NCI-H526 (cell line): Measurements from ENCODE around the gene PPA1.
"Not testable (repeated sequence)": the region's sequence is repeated elsewhere in the genome, so short reads cannot be mapped to it uniquely, and the experiment has no call there.

Experiments used
- DNase-seq, 2 experiments: peaks; one replicate each; lab custom pipeline; 2025; lab: John Stamatoyannopoulos, UW

PPA1 gene

DNA sequence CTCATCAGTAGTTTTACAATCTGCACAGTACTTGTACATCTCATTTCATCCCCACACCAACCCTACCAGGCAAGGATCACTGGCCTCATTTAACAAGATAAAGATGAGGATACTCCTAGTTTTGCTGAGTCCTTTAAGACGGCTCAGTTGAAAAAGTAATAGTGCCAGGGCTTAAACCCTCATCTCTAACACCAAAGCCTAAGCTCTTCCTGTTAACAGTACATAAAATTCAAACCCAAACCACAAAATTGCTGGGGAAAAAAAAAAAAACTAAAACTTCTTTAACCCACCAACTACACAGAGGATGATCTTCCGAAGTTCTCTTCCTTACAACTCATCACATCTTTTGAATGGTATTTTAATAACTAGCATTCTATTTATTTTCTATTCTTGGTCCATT is 64.2 kb downstream of the PPA1 start:
- no peak for DNase-seq

DNA sequence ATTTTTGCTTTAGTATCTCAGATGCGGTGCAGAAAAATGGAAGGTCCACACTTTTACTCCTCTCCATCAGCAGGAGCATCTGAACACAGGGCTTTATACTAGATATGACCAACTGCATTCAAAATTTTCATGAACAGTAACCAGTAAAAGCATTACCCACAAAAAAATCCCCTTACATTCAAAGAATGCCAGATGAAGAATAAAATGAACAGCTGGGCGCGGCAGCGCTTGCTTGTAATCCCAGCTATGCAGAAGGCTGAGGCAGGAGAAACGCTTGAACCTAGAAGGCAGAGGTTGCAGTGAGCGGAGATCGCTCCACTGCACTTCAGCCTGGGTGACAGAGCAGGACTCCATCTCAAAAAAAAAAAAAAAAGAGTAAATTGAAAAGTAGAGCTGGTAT is 66.0 kb downstream of the PPA1 start:
- DNase-seq, result no peak

DNA sequence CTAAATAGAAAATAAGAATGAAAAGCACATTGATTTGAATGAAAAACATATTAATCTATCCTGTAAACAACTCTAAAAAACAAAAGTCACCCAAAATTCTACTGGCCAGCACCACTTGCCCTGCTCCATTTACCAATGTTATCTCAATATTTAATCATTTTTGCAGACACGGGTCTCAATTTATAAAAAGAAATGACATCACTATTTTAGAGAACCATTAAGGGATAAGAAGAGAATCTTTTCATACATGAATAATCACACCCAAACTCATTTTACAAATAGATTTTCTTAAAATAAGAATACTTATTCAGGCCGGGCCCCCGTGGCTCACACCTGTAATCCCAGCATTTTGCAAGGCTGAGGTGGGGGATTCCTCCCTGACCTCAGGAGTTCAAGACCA is 66.8 kb downstream of the PPA1 start:
- no peak for DNase-seq

DNA sequence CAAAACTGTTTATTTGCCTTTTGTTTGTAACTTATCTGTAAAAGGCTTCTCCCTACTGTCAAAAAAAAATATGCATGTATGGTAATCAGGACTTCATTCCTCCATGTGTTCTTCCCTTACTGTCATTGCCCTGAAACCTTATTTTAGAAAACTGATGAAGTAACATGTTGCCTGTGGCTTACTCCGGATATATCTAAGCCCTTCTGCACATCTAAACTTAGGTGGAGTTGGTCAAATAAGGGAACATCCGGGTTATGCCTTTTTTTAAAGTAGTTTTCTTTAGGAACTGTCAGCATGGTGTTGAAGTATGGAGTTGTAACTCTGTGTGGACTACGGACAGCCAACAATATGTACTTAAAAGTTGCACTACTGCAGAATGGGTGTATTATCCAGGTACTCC is 69.1 kb downstream of the PPA1 start:
- no peak for DNase-seq

DNA sequence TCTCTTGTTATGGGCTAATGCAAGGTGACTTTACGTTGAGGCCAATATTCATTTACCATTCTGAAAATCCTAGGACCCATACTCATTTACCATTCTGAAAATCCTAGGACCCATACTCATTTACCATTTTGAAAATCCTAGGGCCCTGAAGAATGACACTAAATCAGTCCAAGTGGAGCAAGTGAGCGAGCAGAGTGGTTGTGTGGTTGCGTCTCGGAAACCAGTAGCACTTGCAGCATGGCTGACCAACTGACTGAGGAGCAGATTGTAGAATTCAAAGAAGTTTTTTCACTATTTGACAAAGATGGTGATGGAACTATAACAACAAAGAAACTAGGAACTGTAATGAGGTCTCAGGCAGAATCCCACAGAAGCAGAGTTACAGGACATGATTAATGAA is 69.8 kb downstream of the PPA1 start:
- DNase-seq, result no peak

DNA sequence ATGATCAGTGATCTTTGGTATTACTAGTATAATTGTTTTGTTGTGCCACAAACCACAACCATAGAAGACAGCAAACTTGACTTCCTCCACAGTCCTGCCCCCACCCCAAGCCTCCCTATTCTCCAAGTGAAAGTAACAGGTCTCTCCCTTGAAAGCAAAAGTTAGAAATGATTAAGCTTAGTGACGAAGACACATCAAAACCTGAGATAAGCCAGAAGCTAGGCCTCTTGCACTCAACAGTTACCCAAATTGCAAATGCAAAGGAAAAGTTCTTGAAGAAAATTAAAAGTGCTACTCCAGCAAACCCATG is 70.4 kb downstream of the PPA1 start:
- no peak for DNase-seq

DNA sequence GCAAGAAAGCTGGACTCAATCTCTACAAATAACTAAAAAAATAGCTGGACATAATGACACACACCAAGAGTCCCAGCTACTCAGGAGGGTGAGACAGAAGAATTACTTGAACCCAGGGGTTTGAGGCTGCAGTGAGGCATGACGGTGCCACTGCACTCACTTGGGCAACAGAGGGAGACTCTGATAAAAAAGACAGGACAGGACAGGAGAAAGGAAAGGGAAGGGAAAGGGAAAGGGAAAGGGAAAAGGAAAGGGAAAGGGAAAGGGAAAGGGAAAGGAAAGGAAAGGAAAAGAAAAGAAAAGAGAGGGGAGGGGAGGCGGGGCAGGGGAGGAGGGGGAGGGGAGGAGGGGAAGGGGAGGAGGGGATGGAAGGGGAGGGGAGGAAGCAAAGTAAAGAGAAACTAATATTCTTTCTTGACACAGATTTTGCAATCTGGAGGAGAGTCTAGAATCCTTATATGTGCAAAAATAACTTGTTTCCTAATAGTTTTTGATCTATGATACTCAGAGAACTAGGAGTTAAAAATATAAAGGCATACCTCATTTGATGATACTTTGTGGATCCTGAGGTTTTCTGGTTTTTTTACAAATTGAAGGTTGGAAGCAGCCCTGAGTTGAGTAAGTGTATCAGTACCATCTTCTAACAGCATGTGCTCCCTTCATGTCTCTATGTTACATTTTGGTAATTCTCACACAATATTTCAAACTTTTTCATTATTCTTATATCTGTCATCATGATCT is 70.9 kb downstream of the PPA1 start:
- DNase-seq, result no peak

DNA sequence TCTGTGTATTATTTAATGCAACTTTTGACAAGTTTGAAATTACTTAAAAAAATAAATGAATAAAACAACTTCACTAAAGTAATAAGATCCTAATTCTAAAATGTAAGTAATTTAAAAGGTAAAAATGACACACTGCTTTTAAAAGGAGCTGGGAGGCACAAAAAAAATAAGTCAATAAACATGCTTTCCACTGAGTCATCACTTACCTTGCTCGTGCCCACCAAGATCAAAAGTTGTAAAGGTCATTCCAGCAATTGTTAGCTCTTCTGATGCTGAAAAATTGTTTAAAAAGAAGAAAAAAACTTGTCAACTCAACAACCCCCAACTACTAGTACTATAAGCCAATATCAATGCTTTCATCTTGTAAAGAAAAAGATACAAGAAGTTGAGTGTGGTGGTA is 72.4 kb downstream of the PPA1 start:
- DNase-seq, result no peak

DNA sequence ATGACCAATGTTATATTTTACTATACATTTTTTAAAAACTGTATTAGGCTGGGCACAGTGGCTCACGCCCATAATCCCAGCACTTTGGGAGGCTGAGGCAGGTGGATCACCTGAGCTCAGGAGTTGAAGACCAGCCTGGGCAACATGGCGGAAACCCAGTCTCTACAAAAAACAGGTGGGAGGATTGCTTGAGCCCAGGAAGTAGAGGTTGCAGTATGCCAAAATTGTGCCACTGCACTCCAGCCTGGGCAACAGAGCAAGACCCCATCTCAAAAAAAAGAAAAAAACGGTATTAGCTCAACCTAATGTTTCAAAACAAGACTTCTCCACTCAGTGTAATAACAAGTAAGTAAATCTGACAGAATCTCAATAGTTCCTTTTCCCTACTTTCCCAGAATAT is 73.9 kb downstream of the PPA1 start:
- DNase-seq, result not testable (repeated sequence)

DNA sequence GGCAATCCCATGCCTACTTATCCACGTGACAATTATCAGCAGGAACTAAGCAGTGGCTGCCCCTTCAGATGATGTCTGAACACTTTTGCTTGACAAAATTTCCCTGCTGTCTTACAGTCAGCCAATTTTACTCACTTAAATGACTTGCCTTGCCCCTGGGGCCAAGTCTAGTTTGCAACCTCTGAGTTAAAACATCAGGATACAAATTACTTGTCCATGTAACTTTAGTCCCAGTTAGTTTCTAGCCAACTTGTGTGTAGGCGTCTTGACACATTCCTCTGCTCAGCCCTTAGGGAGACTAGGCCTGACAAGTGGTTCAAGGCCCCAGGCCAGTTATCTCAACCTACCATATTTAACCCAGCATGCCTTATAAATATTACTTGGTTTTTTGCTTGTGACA is 75.1 kb downstream of the PPA1 start:
- no peak for DNase-seq

DNA sequence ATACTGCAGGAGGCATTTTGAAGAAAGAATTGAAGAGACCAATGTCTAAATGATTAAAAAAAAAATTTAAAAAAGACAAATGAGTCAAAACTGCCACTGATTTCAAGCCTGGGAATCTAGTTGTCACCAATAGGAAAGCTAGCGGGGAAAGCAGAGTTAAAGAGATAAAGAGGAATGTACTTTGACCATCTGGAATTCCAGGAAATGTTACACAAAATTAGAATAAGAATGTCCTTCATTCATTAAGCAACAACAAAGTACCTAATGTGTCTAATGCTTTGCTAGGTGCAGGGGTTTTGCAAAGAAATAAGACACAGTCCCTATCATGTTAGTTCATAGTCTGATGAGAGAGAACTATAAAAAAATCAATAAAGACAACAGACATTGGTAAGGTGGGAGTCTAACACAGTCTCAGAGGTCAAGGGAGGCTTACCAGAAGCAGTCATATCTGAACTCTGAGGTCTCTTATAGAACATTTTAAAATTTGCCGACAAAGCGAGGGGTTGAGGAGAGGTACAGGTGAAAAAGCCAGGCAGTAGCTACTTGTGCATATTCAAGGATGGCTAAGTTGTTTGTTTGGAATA is 77.9 kb downstream of the PPA1 start:
- no peak for DNase-seq
